Measurements from ENCODE around the gene RAMACL.

RAMACL gene

GRCh38 chr6:166617359-166617758, 30.9 kb upstream of the RAMACL start:
- no peak for DNase-seq (ENCODE audit: low read depth)
- TF ChIP-seq, protein P1, sequence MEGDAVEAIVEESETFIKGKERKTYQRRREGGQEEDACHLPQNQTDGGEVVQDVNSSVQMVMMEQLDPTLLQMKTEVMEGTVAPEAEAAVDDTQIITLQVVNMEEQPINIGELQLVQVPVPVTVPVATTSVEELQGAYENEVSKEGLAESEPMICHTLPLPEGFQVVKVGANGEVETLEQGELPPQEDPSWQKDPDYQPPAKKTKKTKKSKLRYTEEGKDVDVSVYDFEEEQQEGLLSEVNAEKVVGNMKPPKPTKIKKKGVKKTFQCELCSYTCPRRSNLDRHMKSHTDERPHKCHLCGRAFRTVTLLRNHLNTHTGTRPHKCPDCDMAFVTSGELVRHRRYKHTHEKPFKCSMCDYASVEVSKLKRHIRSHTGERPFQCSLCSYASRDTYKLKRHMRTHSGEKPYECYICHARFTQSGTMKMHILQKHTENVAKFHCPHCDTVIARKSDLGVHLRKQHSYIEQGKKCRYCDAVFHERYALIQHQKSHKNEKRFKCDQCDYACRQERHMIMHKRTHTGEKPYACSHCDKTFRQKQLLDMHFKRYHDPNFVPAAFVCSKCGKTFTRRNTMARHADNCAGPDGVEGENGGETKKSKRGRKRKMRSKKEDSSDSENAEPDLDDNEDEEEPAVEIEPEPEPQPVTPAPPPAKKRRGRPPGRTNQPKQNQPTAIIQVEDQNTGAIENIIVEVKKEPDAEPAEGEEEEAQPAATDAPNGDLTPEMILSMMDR (conservative IDR thresholded peaks at IDR 0.05; ENCODE audit: control insufficient read depth, insufficient read depth, low read depth, low read length), result no peak
- no peak overlapping the region for H3K4me3 ChIP-seq (ENCODE audit: control insufficient read depth, low read depth, low read length)

DNA sequence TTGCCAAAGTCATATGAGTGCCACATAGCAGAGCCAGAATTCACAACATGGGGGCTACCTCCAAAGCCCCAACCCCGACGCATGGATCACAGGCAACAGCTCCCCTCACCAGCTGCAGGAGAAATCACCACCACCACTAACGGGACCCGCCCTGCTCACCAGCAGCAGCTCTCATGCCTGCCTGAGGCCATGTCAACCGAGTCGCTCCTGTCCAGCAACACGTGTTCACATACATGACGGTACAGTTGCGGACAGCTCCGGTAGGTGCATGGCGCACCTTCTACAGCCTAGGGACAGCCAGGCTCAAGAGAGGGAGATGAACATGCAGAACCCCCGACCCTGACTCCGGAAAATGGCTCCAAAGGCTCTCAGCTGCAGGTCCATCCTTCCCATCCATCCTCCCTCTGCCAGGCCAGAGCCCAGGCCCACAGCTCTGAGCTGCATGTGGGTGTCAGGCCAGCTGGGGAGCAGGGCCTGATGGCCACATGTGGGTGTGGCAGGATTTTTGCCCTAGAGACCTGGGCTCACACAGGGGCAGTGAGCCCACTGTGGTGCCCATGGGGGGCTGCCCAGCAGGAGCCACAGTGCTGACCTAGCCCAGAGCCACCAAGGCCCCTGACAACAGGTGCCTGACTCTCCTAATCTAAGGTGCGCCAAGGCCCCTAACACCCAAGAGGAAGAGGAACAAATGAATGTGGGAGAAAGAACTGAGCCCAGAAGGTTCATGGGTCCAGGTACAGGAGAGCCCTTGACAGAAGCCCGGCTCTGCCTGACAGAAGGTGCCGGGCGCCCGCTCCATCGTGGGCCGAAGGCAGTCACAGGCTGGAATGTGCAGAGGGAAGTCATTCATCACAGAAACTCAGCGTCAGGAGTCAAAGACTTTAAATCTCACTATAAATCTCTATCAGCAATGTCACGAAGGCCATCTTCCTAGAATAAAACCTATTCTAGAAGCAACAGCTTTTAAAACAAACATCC, 30.1 kb upstream of the RAMACL start:
- TF ChIP-seq, protein P1 (conservative IDR thresholded peaks at IDR 0.05; ENCODE audit: control insufficient read depth, insufficient read depth, low read depth, low read length), result no peak
- DNase-seq (ENCODE audit: low read depth), result no peak
- no peak overlapping the region for H3K4me3 ChIP-seq (ENCODE audit: control insufficient read depth, low read depth, low read length)

DNA sequence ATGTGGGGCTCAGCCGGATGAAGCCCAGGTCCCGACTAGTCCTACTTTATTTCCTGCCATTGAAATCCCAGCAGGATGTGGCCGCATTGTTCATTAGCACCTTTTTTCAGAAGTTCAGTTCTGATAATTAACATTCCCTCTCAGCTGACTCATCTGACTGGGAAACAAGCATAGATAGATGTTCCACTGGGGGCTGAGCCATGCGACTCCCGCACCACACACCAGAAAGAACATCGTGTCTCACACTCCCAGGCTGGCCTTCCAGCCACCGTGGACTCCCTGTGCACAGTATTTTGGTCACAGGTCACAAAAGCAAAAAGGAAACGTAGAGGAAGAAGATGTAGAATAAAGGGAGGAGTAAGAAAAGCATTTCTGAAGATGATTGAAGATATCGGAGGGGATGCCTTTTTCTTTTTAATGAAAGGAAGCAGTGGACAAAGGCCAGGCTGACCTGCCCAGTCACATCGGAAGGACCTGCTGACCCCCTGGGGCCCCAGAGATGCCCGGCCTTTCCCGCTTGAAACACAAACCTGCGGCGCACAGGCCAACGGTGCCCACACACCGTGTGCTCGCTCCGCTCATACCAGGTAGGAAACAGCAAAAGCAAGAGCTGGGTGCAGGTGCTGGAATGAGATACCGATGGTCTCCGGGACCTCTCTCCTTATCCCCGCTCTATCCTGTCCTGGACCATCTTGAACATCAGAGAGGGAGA, 28.7 kb upstream of the RAMACL start:
- H3K4me3 ChIP-seq (ENCODE audit: control insufficient read depth, low read depth, low read length), result no peak overlapping the region
- TF ChIP-seq, protein P1 (conservative IDR thresholded peaks at IDR 0.05; ENCODE audit: control insufficient read depth, insufficient read depth, low read depth, low read length), result no peak

DNA sequence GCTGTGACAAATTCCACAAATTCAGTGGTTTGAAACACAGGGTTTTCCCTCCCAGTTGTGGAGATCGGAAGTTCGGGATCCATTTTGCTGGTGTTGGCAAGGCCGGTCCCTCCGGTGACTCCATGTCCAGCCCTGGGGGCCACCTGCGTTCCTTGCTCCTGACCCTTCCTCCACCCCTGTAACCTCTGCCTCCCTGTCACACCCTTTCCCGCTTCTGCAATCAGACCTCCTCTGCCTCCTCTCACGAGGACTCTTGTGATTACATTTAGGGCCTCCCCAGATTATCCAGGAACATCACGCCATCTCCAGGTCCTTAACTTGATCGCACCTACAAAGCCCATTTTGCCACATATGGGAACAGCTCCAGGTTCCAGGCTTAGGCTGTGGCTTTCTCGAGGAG, 28.1 kb upstream of the RAMACL start:
- TF ChIP-seq, protein P1 (conservative IDR thresholded peaks at IDR 0.05; ENCODE audit: control insufficient read depth, insufficient read depth, low read depth, low read length), result no peak
- no peak for DNase-seq (ENCODE audit: low read depth)
- no peak overlapping the region for H3K4me3 ChIP-seq (ENCODE audit: control insufficient read depth, low read depth, low read length)

More for the DNA sequence above, 28.7 kb upstream of the RAMACL start:
- DNase-seq (ENCODE audit: low read depth), result peak; percentile 76

DNA sequence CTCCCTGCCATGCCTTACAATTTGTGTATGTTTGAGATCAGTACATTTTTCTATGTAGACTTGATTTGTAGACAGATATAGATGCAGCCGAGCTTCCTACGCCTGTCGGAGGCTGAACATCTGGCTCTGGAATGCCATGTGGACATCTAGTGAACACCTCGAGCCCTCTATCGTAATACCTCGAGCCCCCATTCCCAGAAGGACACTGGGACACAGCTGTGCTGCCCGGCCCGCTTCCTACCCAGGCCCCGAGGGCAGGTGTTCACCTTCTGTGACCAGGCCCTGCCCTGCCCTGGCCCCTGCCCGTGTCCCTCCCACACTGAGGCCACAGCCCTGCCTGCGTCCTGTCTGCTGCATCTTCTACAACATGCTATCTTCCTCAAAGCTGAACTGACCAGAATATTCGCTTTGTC, 27.7 kb upstream of the RAMACL start:
- no peak overlapping the region for H3K4me3 ChIP-seq (ENCODE audit: control insufficient read depth, low read depth, low read length)
- no peak for DNase-seq (ENCODE audit: low read depth)
- TF ChIP-seq, protein P1 (conservative IDR thresholded peaks at IDR 0.05; ENCODE audit: control insufficient read depth, insufficient read depth, low read depth, low read length), result no peak

DNA sequence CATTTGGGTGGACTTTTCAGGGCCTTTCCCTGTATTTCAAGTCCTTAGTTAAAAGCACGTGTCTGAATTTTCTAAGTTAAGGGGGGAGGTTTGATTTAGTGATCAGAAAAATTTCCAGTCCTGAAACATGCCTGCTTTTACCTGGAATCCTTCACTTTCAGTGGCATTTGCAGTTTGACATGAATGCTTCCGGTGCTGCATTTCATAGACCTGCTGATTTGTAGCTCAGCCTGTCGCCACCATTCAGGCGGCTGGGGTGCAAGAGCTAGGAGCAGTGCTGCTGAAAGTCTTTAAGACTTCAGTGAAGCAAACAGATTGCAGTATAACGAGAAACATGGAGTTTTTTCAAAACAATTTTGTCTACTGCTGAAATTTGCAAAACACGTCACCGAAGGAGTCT, 26.5 kb upstream of the RAMACL start:
- H3K4me3 ChIP-seq (ENCODE audit: control insufficient read depth, low read depth, low read length), result no peak overlapping the region
- no peak for DNase-seq (ENCODE audit: low read depth)
- TF ChIP-seq, protein P1 (conservative IDR thresholded peaks at IDR 0.05; ENCODE audit: control insufficient read depth, insufficient read depth, low read depth, low read length), result no peak
